Endothelial cell of umbilical vein (primary cell): ENCODE results near the gene ETV3. TPM values are rescaled to one million over a fixed set of nuclear protein-coding genes. Genes with fewer than 3 reads are reported as not detected.

Experiments used
- BruUV-seq: library from RNA; stranded (reverse); fragments of 400-500 nt; replicated peaks from 2 replicates; lab custom pipeline; 2021; lab: Mats Ljungman, UMichigan
- CTCF ChIA-PET: fragments of 300-600, 350-600 bp; sonication (Branson Sonifier 250); formaldehyde crosslinking; loops from one replicate; lab custom pipeline; 2021; ENCODE audit warnings: antibody characterized with exemption, inconsistent platforms; lab: Charles Lee
- POLR2A ChIA-PET: fragments of 300-600, 350-600 bp; sonication (Branson Sonifier 250); formaldehyde crosslinking; loops from one replicate; lab custom pipeline; 2021; ENCODE audit warnings: antibody characterized with exemption, inconsistent platforms; lab: Charles Lee
- DNase-seq: peaks from one replicate; pipeline ENCODE4 v3.0.0-alpha.2; 2011; ENCODE audit warnings: low read depth, low spot score
- FAIRE-seq: peaks from 2 replicates; lab custom pipeline; 2011; peaks lifted over from hg19 to GRCh38; lab: Jason Lieb, UNC
- H2AFZ ChIP-seq: 2 replicates; pipeline ENCODE4 v1.6.0; 2012; ENCODE audit warnings: low read depth, low read length, control low read depth, inconsistent platforms
- H3K27ac ChIP-seq: 2 replicates; pipeline ENCODE4 v1.5.1; 2011; ENCODE audit warnings: low read depth, mild to moderate bottlenecking, control low read depth, low read length, moderate library complexity; ENCODE audit not compliant: insufficient read depth
- H3K27me3 ChIP-seq, 2 experiments: 2 replicates each; pipeline versions ENCODE4 v1.6.0 to v1.6.1; 2011; ENCODE audit warnings: low read length in 2 of 2, mixed read lengths in 1 of 2; ENCODE audit not compliant: control insufficient read depth in 2 of 2, insufficient read depth in 2 of 2
- H3K36me3 ChIP-seq, 2 experiments: 2 replicates in 1 of 2; 3 replicates in 1 of 2; pipeline ENCODE4 v1.5.1; 2011; ENCODE audit warnings: low read length in 2 of 2, mild to moderate bottlenecking in 1 of 2, moderate library complexity in 1 of 2; ENCODE audit not compliant: control insufficient read depth in 2 of 2, insufficient read depth in 2 of 2; ENCODE audit errors: extremely low read depth in 1 of 2
- H3K4me1 ChIP-seq: 3 replicates; pipeline ENCODE4 v1.5.1; 2011; ENCODE audit warnings: mild to moderate bottlenecking, low read length; ENCODE audit not compliant: control insufficient read depth, insufficient read depth; ENCODE audit errors: extremely low read depth
- H3K4me2 ChIP-seq: 2 replicates; pipeline ENCODE4 v1.6.1; 2011; ENCODE audit warnings: low read length, control low read depth, mixed read lengths; ENCODE audit not compliant: insufficient read depth
- H3K4me3 ChIP-seq, 3 experiments: fragments of 200-600 bp in 1 of 3; sonication (generic), shearing (Covaris generic) in 1 of 3; replicated peaks in 1 of 3; 2 replicates each; pipeline ENCODE4 v1.5.1; 2011 to 2016; ENCODE audit warnings: control low read depth in 3 of 3, low read length in 3 of 3, mild to moderate bottlenecking in 2 of 3, inconsistent platforms in 1 of 3, low read depth in 1 of 3, moderate library complexity in 1 of 3; ENCODE audit not compliant: insufficient read depth in 1 of 3
- H3K79me2 ChIP-seq: 2 replicates; pipeline ENCODE4 v1.6.0; 2012; ENCODE audit warnings: low read length, inconsistent platforms; ENCODE audit not compliant: control insufficient read depth, insufficient read depth
- H3K9ac ChIP-seq: replicated peaks from 2 replicates; pipeline ENCODE3; 2011; ENCODE audit warnings: low read length, control low read depth; ENCODE audit not compliant: insufficient read depth; ENCODE audit errors: extremely low read depth
- H3K9me1 ChIP-seq: replicated peaks from 3 replicates; pipeline ENCODE4 v1.6.0; 2011; ENCODE audit warnings: mild to moderate bottlenecking, low read length; ENCODE audit not compliant: control insufficient read depth, insufficient read depth; ENCODE audit errors: extremely low read depth
- H3K9me3 ChIP-seq: replicated peaks from 2 replicates; pipeline ENCODE4 v1.5.1; 2012; ENCODE audit warnings: low read length, inconsistent platforms; ENCODE audit not compliant: control insufficient read depth, insufficient read depth
- H4K20me1 ChIP-seq: replicated peaks from 2 replicates; pipeline ENCODE3; 2011; ENCODE audit warnings: mild to moderate bottlenecking, low read length; ENCODE audit not compliant: control insufficient read depth, insufficient read depth; ENCODE audit errors: extremely low read depth
- CTCF ChIP-seq, 2 donors: IDR thresholded peaks; 1 replicate in 1 of 2; 2 replicates in 1 of 2; pipeline ENCODE4 v1.5.1; 2011; ENCODE audit warnings: low read length in 2 of 2, mild to moderate bottlenecking in 2 of 2, moderate library complexity in 2 of 2, control low read depth in 1 of 2, inconsistent platforms in 1 of 2, low read depth in 1 of 2; ENCODE audit not compliant: insufficient read depth in 1 of 2; ENCODE audit errors: extremely low read depth in 1 of 2
- EZH2 ChIP-seq: IDR thresholded peaks from 2 replicates; pipeline ENCODE4 v1.6.1; 2012; ENCODE audit warnings: borderline replicate concordance, low read depth, mild to moderate bottlenecking, moderate library complexity, low read length, inconsistent platforms; ENCODE audit not compliant: severe bottlenecking
- FOS ChIP-seq: IDR thresholded peaks from 2 replicates; pipeline ENCODE4 v1.6.1; 2011; ENCODE audit warnings: mild to moderate bottlenecking, low read length, moderate library complexity, borderline replicate concordance; ENCODE audit not compliant: insufficient read depth
- GATA2 ChIP-seq: IDR thresholded peaks from 2 replicates; pipeline ENCODE4 v1.7.0; 2011; ENCODE audit warnings: low read depth, mild to moderate bottlenecking, moderate library complexity, mixed read lengths, low read length; ENCODE audit not compliant: insufficient read length, insufficient read depth
- JUN ChIP-seq: IDR thresholded peaks from 2 replicates; pipeline ENCODE4 v1.6.1; 2011; ENCODE audit warnings: borderline replicate concordance, low read depth; ENCODE audit not compliant: insufficient read length, insufficient read depth
- MYC ChIP-seq: IDR thresholded peaks from one replicate; pipeline ENCODE4 v1.6.1; 2011; ENCODE audit warnings: mild to moderate bottlenecking, low read depth, low read length
- POLR2A ChIP-seq: IDR thresholded peaks from 2 replicates; pipeline ENCODE4 v1.6.1; 2012; ENCODE audit warnings: low read depth, mild to moderate bottlenecking, control low read depth, low read length
- POLR2AphosphoS5 ChIP-seq: IDR thresholded peaks from 2 replicates; pipeline ENCODE4 v1.6.1; 2012; ENCODE audit warnings: low read depth, mild to moderate bottlenecking, control low read depth, low read length, moderate library complexity; ENCODE audit not compliant: insufficient read depth
- dilution Hi-C: fragments of 300-500 bp; cut with MboI; formaldehyde crosslinking; loops from one replicate; pipeline ENCODE4 v1.15.0; 2019; ENCODE audit warnings: low sequenced_read_pairs; ENCODE audit not compliant: extremely low pct_ligation_motif_present
- intact Hi-C: fragments of 100-400 bp; cut with micrococcal nuclease; formaldehyde crosslinking; loops from one replicate; pipeline ENCODE4 v1.10.0; 2022
- polyA plus RNA-seq, 4 experiments: library from polyadenylated mRNA; depleted of rRNA in 3 of 4; stranded (reverse) in 3 of 4; unstranded in 1 of 4; fragments of >200 nt; gene quantifications; 2 replicates each; pipeline versions ENCODE4 v1.2.1 to v1.2.3, GENCODE V29; 2011 to 2012; ENCODE audit warnings: missing spikeins in 1 of 4
- total RNA-seq: library from RNA; stranded (reverse); gene quantifications from 2 replicates; pipeline ENCODE4 v1.2.3, GENCODE V29; 2021
- TF ChIP-seq, protein P1 (sequence below): IDR thresholded peaks from 2 replicates; pipeline ENCODE4 v1.6.1; 2011; ENCODE audit not compliant: insufficient read depth, insufficient read length

ETV3 gene
- total and polyA plus RNA-seq, 2 donors (not counting 3 experiments of a cell fraction or from before 2014, with no cell fraction given), result 6.8 to 22.3 TPM

DNA sequence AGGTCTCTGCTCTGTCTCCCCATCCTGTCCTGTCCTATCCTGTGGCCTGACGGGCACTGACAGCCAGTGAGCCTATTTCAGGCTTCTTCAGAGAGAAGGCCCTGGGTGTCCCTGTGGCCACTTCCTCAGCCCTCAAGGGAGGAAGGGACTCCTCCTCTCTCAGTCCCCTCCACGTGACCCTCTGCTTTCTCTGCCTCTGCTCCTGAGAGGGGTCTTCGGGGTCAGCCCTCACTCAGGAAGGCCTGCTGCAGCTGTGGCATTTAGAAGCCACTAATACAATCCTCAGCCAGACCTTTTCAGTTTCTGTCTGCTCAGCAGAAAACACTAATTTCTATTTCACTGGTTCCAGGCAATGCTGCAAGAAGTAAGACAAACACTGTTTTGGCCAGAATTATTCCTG is 43.6 kb upstream of the ETV3 start:
- ChIA-PET POLR2A (no interaction called here), CTCF (interaction anchor here (1.3 kb wide), 1 partner anchor 92 kb away, joined by 3 read pairs; no protein-coding TSS in a partner anchor)
- no peaks in the 10 kb centered on the region for H3K4me1 ChIP-seq
- peaks cover 8 to 11% of the 10 kb centered on the region in 2 experiments for H3K27me3 ChIP-seq
- no peak overlapping the region for H3K4me2 ChIP-seq
- no TSS peak for BruUV-seq
- DNase-seq, result no peak
- no peak overlapping the region for H3K9ac ChIP-seq
- TF ChIP-seq JUN (no peak), POLR2A (no peak)
- intact Hi-C loops (no loop called here), dilution Hi-C loops (no loop called here)
- no peaks in the 10 kb centered on the region for H4K20me1 ChIP-seq
- no peak overlapping the region for H3K4me3 ChIP-seq
- H3K36me3 ChIP-seq, result no peaks in the 10 kb centered on the region
- no peak overlapping the region for H3K27ac ChIP-seq
- no peaks in the 10 kb centered on the region for H3K79me2 ChIP-seq
- H2AFZ ChIP-seq, result no peak overlapping the region
- no peaks in the 10 kb centered on the region for H3K9me3 ChIP-seq
- H3K9me1 ChIP-seq, result no peaks in the 10 kb centered on the region
- FAIRE-seq, result no peak

DNA sequence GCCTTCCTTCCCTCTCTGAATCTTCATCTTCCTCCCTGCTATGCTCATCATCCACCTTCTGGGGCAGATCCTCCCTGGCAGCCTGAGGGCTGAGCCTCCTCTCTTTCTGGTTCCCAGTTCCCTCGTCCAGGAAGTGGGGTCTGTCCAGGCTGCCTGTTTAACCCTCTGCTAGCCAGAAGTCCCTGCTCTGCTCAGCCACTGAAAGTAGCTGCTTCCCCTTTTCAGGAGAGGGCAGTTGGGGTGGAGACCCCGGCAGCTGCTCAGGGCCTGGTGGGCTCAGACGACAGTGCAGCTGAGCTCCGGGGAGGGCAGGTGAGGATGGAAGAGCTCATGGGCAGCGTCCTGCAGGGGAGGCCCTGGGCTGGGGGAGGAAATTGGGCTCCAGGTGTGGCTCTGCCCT is 43.1 kb upstream of the ETV3 start:
- TF ChIP-seq GATA2, result no peak
- TF ChIP-seq EZH2, result no peak
- TF ChIP-seq JUN, result no peak
- no peak for TF ChIP-seq MYC
- no peak for TF ChIP-seq POLR2A
- TF ChIP-seq, protein P1, sequence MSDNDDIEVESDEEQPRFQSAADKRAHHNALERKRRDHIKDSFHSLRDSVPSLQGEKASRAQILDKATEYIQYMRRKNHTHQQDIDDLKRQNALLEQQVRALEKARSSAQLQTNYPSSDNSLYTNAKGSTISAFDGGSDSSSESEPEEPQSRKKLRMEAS, result no peak
- no peak for TF ChIP-seq FOS
- TF ChIP-seq CTCF (IDR thresholded peaks at IDR 0.05; ENCODE audit: extremely low read depth in 1 of 2, insufficient read depth in 1 of 2, low read depth in 1 of 2, low read length in 2 of 2), result no peak
- no peak for TF ChIP-seq POLR2AphosphoS5
- Histone ChIP-seq H4K20me1 (no peaks in the 10 kb centered on the region), H3K9me1 (no peaks in the 10 kb centered on the region), H3K4me2 (no peak overlapping the region), H3K9ac (no peak overlapping the region), H3K9me3 (no peaks in the 10 kb centered on the region), H3K4me3 (no peak overlapping the region), H2AFZ (no peak overlapping the region), H3K4me1 (no peaks in the 10 kb centered on the region), H3K79me2 (no peaks in the 10 kb centered on the region), H3K27me3 (peaks cover 8 to 11% of the 10 kb centered on the region in 2 experiments), H3K36me3 (no peaks in the 10 kb centered on the region), H3K27ac (no peak overlapping the region)
- intact Hi-C loops (no loop called here), dilution Hi-C loops (no loop called here)
- no TSS peak for BruUV-seq
- FAIRE-seq (no peak), DNase-seq (no peak)
- ChIA-PET POLR2A (no interaction called here), CTCF (interaction anchor here (1.3 kb wide), 1 partner anchor 91 kb away, joined by 3 read pairs; no protein-coding TSS in a partner anchor)
